HG02943 (cell line): Measurements from ENCODE around the gene LENG8.
"Not testable (repeated sequence)": the region's sequence is repeated elsewhere in the genome, so short reads cannot be mapped to it uniquely, and the experiment has no call there.

Experiments used
- ATAC-seq: cut with Tn5 transposase; IDR thresholded peaks from one replicate; pipeline ENCODE4 v1.9.1; 2021; ENCODE audit warnings: mild to moderate bottlenecking, low read depth, moderate library complexity; ENCODE audit not compliant: unreplicated experiment

Gene LENG8

GRCh38 chr19:54459282-54460229, 10.6 kb downstream of the LENG8 start:
- no peak for ATAC-seq

DNA sequence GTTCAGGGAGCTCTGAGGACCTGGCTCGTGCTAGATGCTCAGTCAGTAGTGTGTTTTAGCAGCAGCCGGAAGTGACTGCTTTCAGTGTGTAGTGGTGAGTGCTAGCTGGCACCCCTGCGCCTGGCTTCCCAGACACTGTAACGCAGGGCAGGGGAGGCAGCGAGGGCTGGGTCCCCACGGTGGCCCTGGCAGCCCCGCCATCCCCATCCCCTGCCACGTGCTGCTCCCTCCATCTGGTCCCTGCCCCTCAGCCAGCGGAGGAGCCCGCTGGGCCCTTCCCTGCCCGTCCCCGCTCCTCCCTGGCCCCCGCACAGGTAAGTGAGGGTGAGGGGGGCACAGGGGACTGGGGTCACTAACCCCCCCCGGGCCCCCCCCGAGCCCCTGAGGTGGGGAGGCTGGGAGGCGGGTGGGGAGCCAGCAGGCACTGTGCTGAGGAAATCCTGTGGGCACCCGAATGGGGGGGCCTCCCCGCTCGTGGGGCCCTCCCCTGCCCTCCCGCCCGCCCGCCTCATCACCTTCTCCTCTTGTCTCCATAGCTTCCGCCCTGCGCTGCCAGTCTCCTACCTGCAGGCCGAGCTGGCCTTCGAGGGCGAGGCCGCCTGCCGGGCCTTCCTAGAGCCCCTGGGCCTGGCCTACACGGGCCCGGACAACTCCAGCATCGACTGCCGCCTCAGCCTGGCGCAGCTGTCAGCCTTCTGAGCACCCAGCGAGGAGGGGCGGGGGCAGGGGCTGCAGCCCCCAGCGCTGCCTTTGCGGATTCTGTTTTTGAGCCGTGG, 11.4 kb downstream of the LENG8 start:
- no peak for ATAC-seq

DNA sequence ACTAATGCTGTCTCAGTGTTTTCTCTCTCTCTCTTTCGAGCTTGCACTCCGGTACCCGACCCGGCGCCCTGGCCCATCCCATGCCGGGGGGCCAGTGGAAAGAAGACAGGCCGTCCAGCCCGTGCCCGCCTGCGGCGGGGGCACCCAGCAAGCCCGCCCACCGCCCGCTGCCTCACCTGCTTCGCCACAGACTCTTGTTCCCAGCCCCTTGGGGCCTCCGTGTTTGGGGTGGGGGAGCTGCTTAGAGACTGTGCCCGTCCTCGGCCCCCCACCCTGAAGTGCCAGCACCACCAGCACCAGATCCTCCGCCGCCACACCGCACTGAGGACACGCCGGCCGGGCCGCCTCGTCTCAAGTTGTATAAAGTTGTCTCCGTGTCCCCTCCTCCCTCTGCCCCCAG, 12.2 kb downstream of the LENG8 start:
- no peak for ATAC-seq

- no peak for ATAC-seq
Measured at GRCh38 chr19:54461613-54462012, 12.6 kb downstream of the LENG8 start.

DNA sequence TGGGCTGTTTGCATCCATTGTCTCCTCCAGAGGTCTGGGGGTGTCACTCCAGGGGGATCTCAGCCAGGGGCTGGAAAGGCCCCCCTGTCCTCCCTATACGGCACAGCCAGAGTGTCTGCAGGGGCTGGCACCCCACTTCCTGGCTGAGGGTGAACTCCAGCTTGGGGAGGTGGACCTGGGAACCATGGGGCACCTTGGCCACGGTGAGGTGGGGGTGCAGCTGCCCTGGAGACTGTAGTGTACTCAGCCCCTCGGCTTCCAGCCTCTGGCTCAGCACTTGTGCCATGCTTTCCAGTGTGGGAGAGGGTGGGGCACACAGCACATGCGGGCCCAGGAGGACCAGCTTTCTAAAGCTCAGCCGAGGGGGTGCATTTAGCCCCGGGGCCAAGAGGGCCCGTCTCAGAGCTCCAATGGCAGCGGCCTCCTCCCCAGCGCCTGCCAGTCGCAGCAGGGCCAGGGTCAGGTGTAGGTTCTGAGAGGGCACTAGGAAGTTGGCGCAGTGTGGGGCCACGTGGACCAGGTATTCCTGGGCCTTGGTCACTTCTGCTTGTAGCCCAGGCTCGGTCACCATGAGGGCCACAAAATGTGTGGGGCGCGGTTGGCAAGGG, 13.2 kb downstream of the LENG8 start:
- no peak for ATAC-seq

DNA sequence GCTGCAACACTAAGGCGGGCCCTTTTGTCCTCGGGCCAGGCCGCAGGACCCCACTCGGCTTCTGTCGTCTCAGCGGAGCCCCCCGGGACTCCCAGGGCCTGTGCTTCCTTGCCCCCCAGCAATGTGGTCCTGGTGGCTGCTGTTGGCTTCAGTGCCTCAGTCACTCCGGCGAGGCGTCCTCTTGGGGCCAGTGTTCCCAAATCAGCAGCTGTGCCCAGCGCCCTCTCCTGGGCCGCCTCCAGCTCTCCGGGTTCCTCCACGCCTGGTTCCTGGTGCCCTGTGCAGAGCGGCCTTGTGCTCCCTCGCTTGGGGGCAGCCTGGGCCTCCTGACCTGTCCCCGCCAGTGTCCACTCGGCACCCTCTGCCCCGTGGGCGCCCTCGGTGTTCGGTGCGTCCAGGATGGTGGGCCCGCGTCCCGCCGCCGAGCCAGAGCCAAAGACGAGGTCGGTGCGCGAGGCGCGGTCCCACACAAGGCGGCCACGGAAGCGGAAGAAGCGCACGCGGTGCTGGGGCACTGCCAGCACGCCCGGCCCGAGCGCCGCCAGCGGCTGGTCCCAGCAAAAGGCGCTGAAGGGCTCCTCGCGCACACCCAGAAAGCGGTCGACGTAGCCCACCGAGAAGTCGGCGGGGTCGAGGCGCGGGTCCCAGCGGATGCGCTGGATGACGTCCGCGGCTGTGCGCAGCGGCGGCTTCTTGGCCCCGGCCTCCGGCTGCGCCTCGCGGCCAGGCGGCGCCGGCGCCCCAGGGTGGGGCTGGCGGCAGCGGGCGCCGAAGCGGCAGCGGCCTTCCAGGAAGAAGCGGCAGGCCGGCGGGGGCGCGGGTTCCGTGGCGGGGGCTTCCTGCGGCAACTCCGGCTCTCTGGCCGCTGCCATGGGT, 13.9 kb downstream of the LENG8 start:
- ATAC-seq, result peak; percentile 1

- peak; percentile 54 for ATAC-seq
Measured at GRCh38 chr19:54463531-54464043, 14.6 kb downstream of the LENG8 start, which contains the start of gene LENG9. Gene LENG9, minus strand, starts transcription at chr19:54463778. Its CDS starts 252 bp downstream, at chr19:54463526.

GRCh38 chr19:54464044-54464629, 15.1 kb downstream of the LENG8 start:
- peak; percentile 46 for ATAC-seq

GRCh38 chr19:54464630-54465425, 15.8 kb downstream of the LENG8 start:
- ATAC-seq, result peak; percentile 44

GRCh38 chr19:54465426-54466109, 16.6 kb downstream of the LENG8 start:
- ATAC-seq, result no peak

- not testable (repeated sequence) for ATAC-seq
Measured at GRCh38 chr19:54466110-54466480, 17.1 kb downstream of the LENG8 start.

DNA sequence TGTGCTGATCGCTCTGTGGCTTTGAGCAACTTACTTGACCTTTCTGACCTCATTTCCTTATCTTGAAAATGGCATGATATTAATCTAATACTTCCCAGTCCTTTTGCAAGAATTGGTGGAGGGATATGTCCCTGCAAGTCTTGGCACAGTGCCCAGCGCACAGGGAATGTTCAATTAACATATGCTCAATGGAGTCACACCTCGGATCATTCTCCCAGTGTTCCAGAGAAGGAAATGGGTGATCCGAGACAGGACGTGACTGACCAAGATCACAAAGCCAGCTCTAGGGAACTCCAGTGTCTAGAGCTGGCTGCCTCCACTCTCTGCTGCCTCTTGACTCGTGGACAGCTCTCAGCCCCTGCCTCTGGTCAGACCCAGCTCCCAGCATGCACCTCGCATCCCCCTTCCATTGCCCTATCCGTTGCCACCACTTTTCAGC, 20.5 kb downstream of the LENG8 start:
- ATAC-seq, result no peak

DNA sequence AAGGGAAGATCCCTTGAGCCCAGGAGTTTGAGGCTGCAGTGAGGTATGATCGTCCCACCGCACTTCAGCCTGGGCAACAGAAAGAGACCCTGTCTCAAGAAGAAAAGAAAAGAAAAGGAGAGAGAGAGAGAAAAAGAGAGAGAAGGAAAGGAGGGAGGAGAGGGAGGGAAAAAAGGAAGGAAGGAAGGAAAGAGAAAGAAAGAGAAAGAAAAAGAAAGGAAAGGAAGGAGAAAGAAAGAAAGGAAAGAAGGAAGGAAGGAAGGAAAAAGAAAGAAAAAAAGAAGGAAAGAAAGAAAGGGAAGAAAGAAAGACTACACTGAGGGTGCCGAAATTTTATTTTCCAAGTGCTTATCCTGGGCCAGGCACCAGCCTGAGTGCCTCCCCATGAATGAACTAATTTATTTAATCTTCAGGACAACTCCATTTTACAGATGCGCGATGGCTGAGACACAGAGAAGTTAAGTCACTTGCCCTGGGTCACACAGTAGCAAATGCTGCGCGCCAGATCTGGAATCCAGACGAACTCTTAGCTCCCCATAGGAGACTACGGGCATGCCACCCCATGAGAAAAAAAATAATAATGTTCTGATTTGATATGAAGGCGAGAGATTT, 21.4 kb downstream of the LENG8 start:
- no peak for ATAC-seq

- ATAC-seq, result no peak
Measured at GRCh38 chr19:54470991-54471782, 22.2 kb downstream of the LENG8 start.

GRCh38 chr19:54473071-54473891, 24.3 kb downstream of the LENG8 start, which contains the start of gene CDC42EP5:
Gene CDC42EP5, minus strand, starts transcription at chr19:54473296. Its CDS starts 7,749 bp downstream, at chr19:54465547.
- ATAC-seq, result no peak

- no peak for ATAC-seq
Measured at GRCh38 chr19:54473892-54474372, 24.9 kb downstream of the LENG8 start.
